Hepatocyte (in vitro differentiated cells): ENCODE data around the gene ZNF860. TPM values are rescaled to one million over a fixed set of nuclear protein-coding genes. Genes with fewer than 3 reads are reported as not detected.

Experiments
- DNase-seq: peaks from one replicate; pipeline ENCODE4 v3.0.0-alpha.2; 2016; ENCODE audit warnings: low spot score
- H2AFZ ChIP-seq: fragments of 200-600 bp; sonication (generic); 2 replicates; pipeline ENCODE4 v1.6.0; 2016; ENCODE audit warnings: antibody characterized with exemption, mild to moderate bottlenecking
- H3K27ac ChIP-seq: fragments of 200-600 bp; sonication (generic); 2 replicates; pipeline ENCODE4 v1.5.1; 2016; ENCODE audit warnings: mild to moderate bottlenecking
- H3K27me3 ChIP-seq: fragments of 200-600 bp; sonication (generic); 2 replicates; pipeline ENCODE4 v1.6.1; 2016
- H3K36me3 ChIP-seq: fragments of 200-600 bp; sonication (generic); replicated peaks from 2 replicates; pipeline ENCODE4 v1.5.1; 2016; ENCODE audit warnings: low read depth; ENCODE audit not compliant: insufficient read depth
- H3K4me1 ChIP-seq: fragments of 200-600 bp; sonication (generic); 2 replicates; pipeline ENCODE4 v1.5.1; 2016; ENCODE audit warnings: mild to moderate bottlenecking, moderate library complexity; ENCODE audit not compliant: insufficient read depth
- H3K4me2 ChIP-seq: fragments of 200-600 bp; sonication (generic); 2 replicates; pipeline ENCODE4 v1.6.0; 2016
- H3K4me3 ChIP-seq: fragments of 200-600 bp; sonication (generic); 2 replicates; pipeline ENCODE4 v1.5.1; 2016; ENCODE audit warnings: mild to moderate bottlenecking
- H3K79me2 ChIP-seq: fragments of 200-600 bp; sonication (generic); 2 replicates; pipeline ENCODE4 v1.6.0; 2017; ENCODE audit warnings: mild to moderate bottlenecking
- H3K9me2 ChIP-seq: fragments of 200-600 bp; sonication (generic); replicated peaks from 2 replicates; pipeline ENCODE4 v1.6.0; 2017; ENCODE audit warnings: mild to moderate bottlenecking; ENCODE audit not compliant: insufficient read depth
- H3K9me3 ChIP-seq: fragments of 200-600 bp; sonication (generic); 2 replicates; pipeline ENCODE4 v1.5.1; 2016; ENCODE audit warnings: low read depth, mild to moderate bottlenecking
- H4K20me1 ChIP-seq: fragments of 200-600 bp; sonication (generic); 2 replicates; pipeline ENCODE4 v1.6.0; 2016; ENCODE audit warnings: mild to moderate bottlenecking; ENCODE audit not compliant: insufficient read depth, poor library complexity, severe bottlenecking
- CTCF ChIP-seq: fragments of 200-600 bp; sonication (generic); IDR thresholded peaks from 2 replicates; pipeline ENCODE4 v1.5.1; 2016; ENCODE audit warnings: antibody characterized with exemption, mild to moderate bottlenecking; ENCODE audit not compliant: poor library complexity
- EZH2 ChIP-seq: fragments of 200-600 bp; sonication (generic); IDR thresholded peaks from 2 replicates; pipeline ENCODE4 v1.6.1; 2016; ENCODE audit warnings: antibody characterized with exemption, mild to moderate bottlenecking, borderline replicate concordance
- EZH2phosphoT487 ChIP-seq: fragments of 200-600 bp; sonication (generic); IDR thresholded peaks from one replicate; pipeline ENCODE4 v1.6.1; 2018; ENCODE audit warnings: antibody characterized with exemption, mild to moderate bottlenecking, low read depth, moderate library complexity; ENCODE audit not compliant: unreplicated experiment, severe bottlenecking
- WGBS: methylation state at CpG from one replicate; pipeline ENCODE4 v1.1.6; 2016; ENCODE audit warnings: low lambda C conversion rate; ENCODE audit errors: missing lambda C conversion rate; 5-methylcytosine and 5-hydroxymethylcytosine counted together
- polyA plus RNA-seq: library from polyadenylated mRNA; unstranded; fragments of >200 nt; fragmentation: Nextera tagmentation; extraction: Ambion mirVana; gene quantifications from 2 replicates; pipeline ENCODE4 v1.2.1, GENCODE V29; 2016
- total RNA-seq: library from RNA; depleted of rRNA; stranded (reverse); fragments of >200 nt; gene quantifications from 2 replicates; pipeline ENCODE4 v1.2.3, GENCODE V29; 2014

The ZNF860 gene
- total and polyA plus RNA-seq, 2 experiments from 2014 or later: 0.80 to 1.3 TPM

- no peaks in the 10 kb centered on the region for H3K9me2 ChIP-seq
- no peak overlapping the region for H3K4me3 ChIP-seq
- H3K79me2 ChIP-seq: no peaks in the 10 kb centered on the region
- 80% methylated on average over 6 of the region's 6 CpGs for WGBS
- TF ChIP-seq EZH2phosphoT487 (no peak), EZH2 (no peak), CTCF (no peak)
- no peak overlapping the region for H3K4me2 ChIP-seq
- no peak overlapping the region for H2AFZ ChIP-seq
- no peaks in the 10 kb centered on the region for H3K27me3 ChIP-seq
- H3K9me3 ChIP-seq: no peaks in the 10 kb centered on the region
- H4K20me1 ChIP-seq: no peaks in the 10 kb centered on the region
- no peaks in the 10 kb centered on the region for H3K4me1 ChIP-seq
- H3K27ac ChIP-seq: no peak overlapping the region
- DNase-seq: no peak
- no peaks in the 10 kb centered on the region for H3K36me3 ChIP-seq
Measured at GRCh38 chr3:32002561-32003368, 21.2 kb downstream of the ZNF860 start.

GRCh38 chr3:32003380-32003779, 21.8 kb downstream of the ZNF860 start:
- Histone ChIP-seq H3K27ac (no peak overlapping the region), H3K4me3 (no peak overlapping the region), H3K36me3 (no peaks in the 10 kb centered on the region), H4K20me1 (no peaks in the 10 kb centered on the region), H3K27me3 (no peaks in the 10 kb centered on the region), H3K4me2 (no peak overlapping the region), H3K79me2 (no peaks in the 10 kb centered on the region), H3K9me3 (no peaks in the 10 kb centered on the region), H2AFZ (no peak overlapping the region), H3K4me1 (no peaks in the 10 kb centered on the region), H3K9me2 (no peaks in the 10 kb centered on the region)
- TF ChIP-seq EZH2 (no peak), EZH2phosphoT487 (no peak), CTCF (no peak)
- WGBS: 85% methylated on average over 3 of the region's 3 CpGs
- DNase-seq: no peak

GRCh38 chr3:32004113-32004765, 22.7 kb downstream of the ZNF860 start:
- no peak overlapping the region for H3K4me3 ChIP-seq
- no peak overlapping the region for H2AFZ ChIP-seq
- no peaks in the 10 kb centered on the region for H3K9me3 ChIP-seq
- no peaks in the 10 kb centered on the region for H3K4me1 ChIP-seq
- DNase-seq: peak; percentile 15
- no peaks in the 10 kb centered on the region for H3K79me2 ChIP-seq
- no peaks in the 10 kb centered on the region for H3K9me2 ChIP-seq
- H3K27ac ChIP-seq: no peak overlapping the region
- TF ChIP-seq EZH2phosphoT487: no peak
- peak; percentile 18 for TF ChIP-seq CTCF
- H4K20me1 ChIP-seq: no peaks in the 10 kb centered on the region
- WGBS: 80% methylated on average over 5 of the region's 5 CpGs
- no peak overlapping the region for H3K4me2 ChIP-seq
- no peaks in the 10 kb centered on the region for H3K36me3 ChIP-seq
- H3K27me3 ChIP-seq: no peaks in the 10 kb centered on the region
